HepG2 (cell line): Measurements from ENCODE around the gene TYR. TPM values are rescaled to one million over a fixed set of nuclear protein-coding genes. Genes with fewer than 3 reads are reported as not detected.
"Not testable (repeated sequence)": the region's sequence is repeated elsewhere in the genome, so short reads cannot be mapped to it uniquely, and the experiment has no call there.

Experiments used
- ATAC-seq: fragments of 200-7000 bp; cut with Tn5 transposase; 3 replicates; pipeline ENCODE4 v1.9.1; 2020; ENCODE audit warnings: mild to moderate bottlenecking, moderate library complexity
- BruUV-seq: library from RNA; stranded (reverse); fragments of 400-500 nt; replicated peaks from 2 replicates; lab custom pipeline; 2021; lab: Mats Ljungman, UMichigan
- CTCF ChIA-PET: fragments of 300-600 bp; formaldehyde crosslinking; extraction: SDS; loops from one replicate; lab custom pipeline; 2021; ENCODE audit warnings: low total read pairs, inconsistent platforms, low intra/inter-chr PET ratio; lab: Yijun Ruan, JAX
- POLR2A ChIA-PET: fragments of 350-600 bp; sonication (Branson Sonifier 250); formaldehyde crosslinking; loops from one replicate; lab custom pipeline; 2020; ENCODE audit warnings: antibody characterized with exemption, inconsistent platforms; lab: Yijun Ruan, JAX
- DNase-seq: peaks from one replicate; pipeline ENCODE4 v3.0.0-alpha.2; 2015; ENCODE audit warnings: low spot score
- FAIRE-seq: peaks from 3 replicates; lab custom pipeline; 2011; peaks lifted over from hg19 to GRCh38; lab: Jason Lieb, UNC
- H2AFZ ChIP-seq: one replicate; pipeline ENCODE4 v1.6.1; 2011; ENCODE audit warnings: low read length, inconsistent platforms
- H3K27ac ChIP-seq: fragments of 300-600 bp; 3 replicates; pipeline ENCODE4 v1.8.0; 2011; ENCODE audit warnings: mixed run types, mild to moderate bottlenecking, mixed read lengths, low read length, inconsistent platforms; ENCODE audit not compliant: insufficient read depth; ENCODE audit errors: extremely low read length
- H3K27me3 ChIP-seq, 2 experiments: fragments of 200-600 bp in 1 of 2; 2 replicates in 1 of 2; 3 replicates in 1 of 2; pipeline versions ENCODE4 v1.6.0 to v1.8.0; 2011; ENCODE audit warnings: low read length in 2 of 2, mild to moderate bottlenecking in 2 of 2, moderate library complexity in 2 of 2, inconsistent platforms in 1 of 2; ENCODE audit not compliant: insufficient read depth in 2 of 2, control insufficient read depth in 1 of 2
- H3K36me3 ChIP-seq, 2 experiments: fragments of 200-600 bp in 1 of 2; replicated peaks in 1 of 2; 2 replicates in 1 of 2; 3 replicates in 1 of 2; pipeline versions ENCODE4 v1.5.1 to v1.8.0; 2011; ENCODE audit warnings: low read length in 2 of 2, inconsistent platforms in 1 of 2; ENCODE audit not compliant: insufficient read depth in 2 of 2, control insufficient read depth in 1 of 2
- H3K4me1 ChIP-seq: 2 replicates; pipeline ENCODE4 v1.5.1; 2012; ENCODE audit warnings: low read length, inconsistent platforms; ENCODE audit not compliant: insufficient read depth
- H3K4me2 ChIP-seq: 2 replicates; pipeline ENCODE4 v1.6.0; 2011; ENCODE audit warnings: low read depth, low read length, inconsistent platforms
- H3K4me3 ChIP-seq, 3 experiments: fragments of 200-600 bp in 1 of 3; sonication (generic), shearing (Covaris generic) in 1 of 3; replicated peaks in 1 of 3; 2 replicates each; pipeline ENCODE4 v1.5.1; 2011 to 2016; ENCODE audit warnings: low read length in 3 of 3, inconsistent platforms in 2 of 3, low read depth in 2 of 3, mild to moderate bottlenecking in 2 of 3, control low read depth in 1 of 3, mixed read lengths in 1 of 3; ENCODE audit not compliant: insufficient read depth in 1 of 3
- H3K79me2 ChIP-seq: one replicate; pipeline ENCODE4 v1.6.1; 2011; ENCODE audit warnings: low read length, inconsistent platforms; ENCODE audit not compliant: insufficient read depth
- H3K9ac ChIP-seq: 2 replicates; pipeline ENCODE4 v1.6.0; 2011; ENCODE audit warnings: mild to moderate bottlenecking, low read depth, low read length, inconsistent platforms; ENCODE audit not compliant: insufficient read depth
- H3K9me3 ChIP-seq: 2 replicates; pipeline ENCODE4 v1.5.1; 2012; ENCODE audit warnings: mild to moderate bottlenecking, low read length
- H4K20me1 ChIP-seq: 2 replicates; pipeline ENCODE4 v1.6.0; 2011; ENCODE audit warnings: inconsistent platforms, mild to moderate bottlenecking, low read length, moderate library complexity; ENCODE audit not compliant: insufficient read depth
- MED13 ChIP-seq: sonication (generic); formaldehyde crosslinking; IDR thresholded peaks from 2 replicates; pipeline ENCODE4 v1.5.0; 2020; ENCODE audit warnings: missing genetic modification reagents
- NCOA5 ChIP-seq: sonication (generic); formaldehyde crosslinking; IDR thresholded peaks from 2 replicates; pipeline ENCODE4 v1.4.0; 2020; ENCODE audit warnings: missing genetic modification reagents
- NFYB ChIP-seq: sonication (generic); formaldehyde crosslinking; IDR thresholded peaks from 2 replicates; pipeline ENCODE4 v1.4.0; 2020; ENCODE audit warnings: missing genetic modification reagents
- SIX1 ChIP-seq: sonication (generic); formaldehyde crosslinking; IDR thresholded peaks from 2 replicates; pipeline ENCODE4 v1.4.0; 2020; ENCODE audit warnings: missing genetic modification reagents, borderline replicate concordance
- SIX4 ChIP-seq: sonication (generic); formaldehyde crosslinking; IDR thresholded peaks from 2 replicates; pipeline ENCODE4 v1.4.0; 2020; ENCODE audit warnings: missing genetic modification reagents
- TAF1 ChIP-seq: sonication (generic); formaldehyde crosslinking; IDR thresholded peaks from 2 replicates; pipeline ENCODE4 v1.4.0; 2020; ENCODE audit warnings: missing genetic modification reagents
- TCF12 ChIP-seq, 2 experiments: fragments of 450-650 bp in 1 of 2; sonication (generic) in 1 of 2; formaldehyde crosslinking in 1 of 2; IDR thresholded peaks; 2 replicates each; pipeline versions ENCODE4 v1.6.1 to v1.8.0; 2017 to 2022; ENCODE audit warnings: antibody characterized with exemption in 1 of 2, mild to moderate bottlenecking in 1 of 2, missing genetic modification reagents in 1 of 2, moderate library complexity in 1 of 2
- ZMAT3 ChIP-seq: sonication (generic); formaldehyde crosslinking; conservative IDR thresholded peaks from 2 replicates; pipeline ENCODE4 v1.7.0; 2021; ENCODE audit warnings: missing genetic modification reagents
- ZNF101 ChIP-seq: sonication (generic); formaldehyde crosslinking; IDR thresholded peaks from 2 replicates; pipeline ENCODE4 v1.4.0; 2020; ENCODE audit warnings: mild to moderate bottlenecking, low read depth, missing genetic modification reagents, borderline replicate concordance
- ZNF550 ChIP-seq: sonication (generic); formaldehyde crosslinking; IDR thresholded peaks from 2 replicates; pipeline ENCODE4 v1.4.0; 2020; ENCODE audit warnings: mild to moderate bottlenecking, missing genetic modification reagents, borderline replicate concordance
- ZNF816 ChIP-seq: sonication (generic); formaldehyde crosslinking; IDR thresholded peaks from 2 replicates; pipeline ENCODE4 v1.8.0; 2022; ENCODE audit warnings: missing genetic modification reagents, mild to moderate bottlenecking, borderline replicate concordance
- WGBS: methylation state at CpG from one replicate; pipeline ENCODE4 v1.1.6; 2017; ENCODE audit warnings: low lambda C conversion rate; 5-methylcytosine and 5-hydroxymethylcytosine counted together
- in situ Hi-C: cut with HindIII; loops from 2 replicates; pipeline ENCODE4 v1.10.0; 2017; ENCODE audit warnings: low pct_unique_long_range_greater_than_20kb; ENCODE audit not compliant: extremely low pct_ligation_motif_present
- intact Hi-C: fragments of 100-400 bp; cut with micrococcal nuclease; formaldehyde crosslinking; loops from one replicate; pipeline ENCODE4 v1.10.0; 2022; ENCODE audit not compliant: unreplicated experiment
- polyA plus RNA-seq, 8 experiments: library from polyadenylated mRNA; depleted of rRNA in 3 of 8; stranded (reverse) in 7 of 8; unstranded in 1 of 8; fragments of >200 nt; fragmentation: Illumina TruSeq in 4 of 8; extraction: Trizol in 4 of 8; gene quantifications; 2 replicates each; pipeline versions ENCODE4 v1.2.1 to v1.2.3, GENCODE V29; 2011 to 2016; ENCODE audit warnings: low read depth in 4 of 8, missing spikeins in 1 of 8, mixed read lengths in 1 of 8; ENCODE audit not compliant: insufficient read depth in 1 of 8
- total RNA-seq, 5 experiments: library from RNA; depleted of rRNA; stranded (reverse); fragments of >200 nt; fragmentation: Illumina TruSeq; extraction: Trizol; gene quantifications; 2 replicates each; pipeline ENCODE4 v1.2.3, GENCODE V29; 2016; ENCODE audit warnings: low read depth in 1 of 5
- TF ChIP-seq, protein P1 (sequence below): sonication (generic); formaldehyde crosslinking; IDR thresholded peaks from 2 replicates; pipeline ENCODE4 v1.5.1; 2020; ENCODE audit warnings: mild to moderate bottlenecking, missing genetic modification reagents, borderline replicate concordance
- TF ChIP-seq, protein P2 (sequence below): sonication (generic); formaldehyde crosslinking; conservative IDR thresholded peaks from 2 replicates; pipeline ENCODE4 v1.5.0; 2020; ENCODE audit warnings: missing genetic modification reagents

The TYR gene
- total and polyA plus RNA-seq, 2 of the 13 experiments (the other 11 are each of a cell fraction or from before 2014, with no cell fraction given): not detected

DNA sequence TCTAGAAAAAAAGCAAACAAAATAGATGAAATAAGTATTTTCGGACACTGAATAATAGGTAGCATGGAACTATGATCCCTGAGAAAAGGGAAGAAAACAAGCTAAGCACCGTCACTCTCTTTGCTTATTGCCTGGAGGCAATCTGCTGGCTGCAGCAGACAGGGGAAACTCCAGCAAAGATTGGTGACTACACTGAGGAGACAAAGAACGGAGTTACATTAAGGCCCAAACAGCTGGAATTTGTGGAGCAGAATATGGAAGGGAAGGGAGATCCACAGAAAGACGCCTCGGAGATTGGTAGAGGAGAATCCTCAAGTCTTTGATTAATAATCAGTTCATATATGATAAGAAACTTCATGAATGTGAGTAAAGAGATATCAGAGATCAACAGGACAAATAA, 150.2 kb downstream of the TYR start:
- DNase-seq (no peak), FAIRE-seq (no peak), ATAC-seq (no peak)
- CTCF ChIA-PET: no interaction called here
- Histone ChIP-seq H2AFZ (no peak overlapping the region), H3K27ac (no peak overlapping the region), H3K4me3 (no peak overlapping the region), H3K9ac (no peak overlapping the region), H3K9me3 (no peaks in the 10 kb centered on the region), H3K27me3 (no peaks in the 10 kb centered on the region), H3K79me2 (no peaks in the 10 kb centered on the region), H3K4me1 (no peaks in the 10 kb centered on the region), H3K4me2 (no peak overlapping the region), H3K36me3 (no peaks in the 10 kb centered on the region), H4K20me1 (no peaks in the 10 kb centered on the region)
- POLR2A ChIA-PET: no interaction called here
- TF ChIP-seq SIX1: no peak
- TF ChIP-seq NFYB: no peak
- no peak for TF ChIP-seq MED13 (CRISPR knock-in tag)
- TF ChIP-seq ZNF101 (CRISPR knock-in tag): no peak
- TF ChIP-seq, protein P1, sequence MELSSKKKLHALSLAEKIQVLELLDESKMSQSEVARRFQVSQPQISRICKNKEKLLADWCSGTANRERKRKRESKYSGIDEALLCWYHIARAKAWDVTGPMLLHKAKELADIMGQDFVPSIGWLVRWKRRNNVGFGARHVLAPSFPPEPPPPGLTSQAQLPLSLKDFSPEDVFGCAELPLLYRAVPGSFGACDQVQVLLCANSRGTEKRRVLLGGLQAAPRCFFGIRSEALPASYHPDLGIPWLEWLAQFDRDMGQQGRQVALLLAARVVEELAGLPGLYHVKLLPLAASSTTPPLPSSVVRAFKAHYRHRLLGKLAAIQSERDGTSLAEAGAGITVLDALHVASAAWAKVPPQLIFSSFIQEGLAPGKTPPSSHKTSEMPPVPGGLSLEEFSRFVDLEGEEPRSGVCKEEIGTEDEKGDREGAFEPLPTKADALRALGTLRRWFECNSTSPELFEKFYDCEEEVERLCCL (CRISPR knock-in tag): no peak
- TF ChIP-seq, protein P2, sequence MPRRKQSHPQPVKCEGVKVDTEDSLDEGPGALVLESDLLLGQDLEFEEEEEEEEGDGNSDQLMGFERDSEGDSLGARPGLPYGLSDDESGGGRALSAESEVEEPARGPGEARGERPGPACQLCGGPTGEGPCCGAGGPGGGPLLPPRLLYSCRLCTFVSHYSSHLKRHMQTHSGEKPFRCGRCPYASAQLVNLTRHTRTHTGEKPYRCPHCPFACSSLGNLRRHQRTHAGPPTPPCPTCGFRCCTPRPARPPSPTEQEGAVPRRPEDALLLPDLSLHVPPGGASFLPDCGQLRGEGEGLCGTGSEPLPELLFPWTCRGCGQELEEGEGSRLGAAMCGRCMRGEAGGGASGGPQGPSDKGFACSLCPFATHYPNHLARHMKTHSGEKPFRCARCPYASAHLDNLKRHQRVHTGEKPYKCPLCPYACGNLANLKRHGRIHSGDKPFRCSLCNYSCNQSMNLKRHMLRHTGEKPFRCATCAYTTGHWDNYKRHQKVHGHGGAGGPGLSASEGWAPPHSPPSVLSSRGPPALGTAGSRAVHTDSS: no peak
- no peak for TF ChIP-seq TAF1 (CRISPR knock-in tag)
- TF ChIP-seq TCF12 (IDR thresholded peaks at IDR 0.05): no peak
- TF ChIP-seq TCF12 (CRISPR knock-in tag; IDR thresholded peaks at IDR 0.05): no peak
- no peak for TF ChIP-seq ZMAT3 (CRISPR knock-in tag)
- no peak for TF ChIP-seq ZNF816
- no peak for TF ChIP-seq ZNF550 (CRISPR knock-in tag)
- no peak for TF ChIP-seq NCOA5 (CRISPR knock-in tag)
- no peak for TF ChIP-seq SIX4 (CRISPR knock-in tag)
- no TSS peak for BruUV-seq
- in situ Hi-C loops: no loop called here
- intact Hi-C loops: no loop called here
- 3% methylated on average over 5 of the region's 5 CpGs for WGBS

GRCh38 chr11:89331940-89332339, 154.3 kb downstream of the TYR start:
- in situ Hi-C loops, H3K36me3 ChIP-seq, H3K79me2 ChIP-seq, DNase-seq, CTCF ChIA-PET, H3K4me3 ChIP-seq, H3K4me1 ChIP-seq, H2AFZ ChIP-seq, FAIRE-seq, H3K9me3 ChIP-seq, H3K27me3 ChIP-seq, POLR2A ChIA-PET, H3K9ac ChIP-seq, BruUV-seq, H4K20me1 ChIP-seq, intact Hi-C loops, ATAC-seq, H3K4me2 ChIP-seq, H3K27ac ChIP-seq: not testable (repeated sequence)
- 11% methylated on average over 4 of the region's 4 CpGs for WGBS
